Ovary (tissue), 3 donors: ENCODE data around the gene CUBN.

Experiments used
- EP300 ChIP-seq: sonication (generic); formaldehyde crosslinking; IDR thresholded peaks from one replicate; pipeline ENCODE4 v1.6.1; 2017; ENCODE audit warnings: antibody characterized with exemption
- POLR2A ChIP-seq: fragments of 450-650 bp; IDR thresholded peaks from one replicate; pipeline ENCODE4 v1.6.1; 2017; ENCODE audit warnings: antibody characterized with exemption, mild to moderate bottlenecking, moderate library complexity
- TF ChIP-seq, protein P1 (sequence below), 3 donors: fragments of 450-650 bp in 2 of 3; fragments of 200-600 bp in 1 of 3; IDR thresholded peaks; one replicate each; pipeline versions ENCODE4 v1.5.1 to v1.8.0; 2016 to 2022; ENCODE audit warnings: antibody characterized with exemption in 3 of 3, mild to moderate bottlenecking in 1 of 3
- donor health status: DM: no; HTN: no; CAD: no.

DNA sequence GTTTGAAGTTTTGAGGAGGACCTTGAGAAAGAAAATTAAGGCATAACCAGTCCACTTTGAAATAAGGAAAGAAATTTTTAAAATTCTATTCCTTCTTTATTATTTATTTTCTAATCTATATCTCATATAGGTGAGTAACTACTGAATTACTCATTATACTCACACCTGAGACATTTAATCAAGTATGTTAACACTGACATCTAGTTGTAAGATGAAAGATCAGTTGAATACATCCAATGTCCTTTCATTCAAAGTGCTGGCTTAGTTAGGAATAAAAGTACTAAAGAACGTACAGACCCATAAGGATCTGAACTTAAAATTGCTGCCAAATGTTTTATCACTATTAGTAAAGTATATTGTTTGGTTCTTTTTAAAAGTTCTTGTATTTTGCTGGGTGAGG is 48.4 kb upstream of the CUBN start:
- TF ChIP-seq, protein P1, sequence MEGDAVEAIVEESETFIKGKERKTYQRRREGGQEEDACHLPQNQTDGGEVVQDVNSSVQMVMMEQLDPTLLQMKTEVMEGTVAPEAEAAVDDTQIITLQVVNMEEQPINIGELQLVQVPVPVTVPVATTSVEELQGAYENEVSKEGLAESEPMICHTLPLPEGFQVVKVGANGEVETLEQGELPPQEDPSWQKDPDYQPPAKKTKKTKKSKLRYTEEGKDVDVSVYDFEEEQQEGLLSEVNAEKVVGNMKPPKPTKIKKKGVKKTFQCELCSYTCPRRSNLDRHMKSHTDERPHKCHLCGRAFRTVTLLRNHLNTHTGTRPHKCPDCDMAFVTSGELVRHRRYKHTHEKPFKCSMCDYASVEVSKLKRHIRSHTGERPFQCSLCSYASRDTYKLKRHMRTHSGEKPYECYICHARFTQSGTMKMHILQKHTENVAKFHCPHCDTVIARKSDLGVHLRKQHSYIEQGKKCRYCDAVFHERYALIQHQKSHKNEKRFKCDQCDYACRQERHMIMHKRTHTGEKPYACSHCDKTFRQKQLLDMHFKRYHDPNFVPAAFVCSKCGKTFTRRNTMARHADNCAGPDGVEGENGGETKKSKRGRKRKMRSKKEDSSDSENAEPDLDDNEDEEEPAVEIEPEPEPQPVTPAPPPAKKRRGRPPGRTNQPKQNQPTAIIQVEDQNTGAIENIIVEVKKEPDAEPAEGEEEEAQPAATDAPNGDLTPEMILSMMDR (IDR thresholded peaks at IDR 0.05), result no peak
- TF ChIP-seq EP300 (no peak), POLR2A (no peak)
